Activated T-helper 1 cell treated with anti-CD3 and anti-CD28 coated beads, Interleukin-12 subunit alpha, Interleukin-12 subunit beta, Interleukin-2, Interleukin-4 antibody, amounts not matched to agents 30 ng/mL and 10 ng/mL and 1 ng/mL, durations not matched to agents 14 hours and 24 hours and 36 hours (primary cell): Measurements from ENCODE around the gene ULK4. TPM values are rescaled to one million over a fixed set of nuclear protein-coding genes. Genes with fewer than 3 reads are reported as not detected.
"Not testable (repeated sequence)": the region's sequence is repeated elsewhere in the genome, so short reads cannot be mapped to it uniquely, and the experiment has no call there.

Source experiments
- DNase-seq: peaks from one replicate; pipeline ENCODE4 v3.0.0; 2021; ENCODE audit warnings: low spot score
- H3K27ac Mint-ChIP-seq: one replicate; pipeline ENCODE4 v1.8.0; 2021; ENCODE audit warnings: mild to moderate bottlenecking, mixed read lengths
- H3K27me3 Mint-ChIP-seq: one replicate; pipeline ENCODE4 v1.8.0; 2022; ENCODE audit warnings: mild to moderate bottlenecking, moderate library complexity, mixed read lengths; ENCODE audit not compliant: insufficient read depth
- H3K36me3 Mint-ChIP-seq: one replicate; pipeline ENCODE4 v1.8.0; 2021; ENCODE audit warnings: low read depth, mixed read lengths
- H3K4me1 Mint-ChIP-seq: one replicate; pipeline ENCODE4 v1.8.0; 2021; ENCODE audit warnings: low read depth, mixed read lengths
- H3K4me3 Mint-ChIP-seq: one replicate; pipeline ENCODE4 v1.8.0; 2021; ENCODE audit warnings: mild to moderate bottlenecking, moderate library complexity, mixed read lengths
- H3K9me3 Mint-ChIP-seq: one replicate; pipeline ENCODE4 v1.8.0; 2021; ENCODE audit warnings: mixed read lengths
- intact Hi-C: fragments of 100-400 bp; cut with micrococcal nuclease; formaldehyde crosslinking; loops from one replicate; pipeline ENCODE4 v1.15.1; 2024
- total RNA-seq: library from RNA; stranded (reverse); gene quantifications from 2 replicates; pipeline ENCODE4 v1.2.3, GENCODE V29; 2022

The ULK4 gene
- total RNA-seq, 1 donor from 2014 or later: 7.3 TPM

- Mint-ChIP-seq H3K27ac (no peak overlapping the region), H3K36me3 (no peaks in the 10 kb centered on the region), H3K4me3 (no peak overlapping the region), H3K9me3 (peaks cover 10% of the 10 kb centered on the region), H3K27me3 (no peaks in the 10 kb centered on the region), H3K4me1 (no peaks in the 10 kb centered on the region)
- no peak for DNase-seq
- intact Hi-C loops: no loop called here
Observed at GRCh38 chr3:41482134-41482533, 479.8 kb downstream of the ULK4 start.

GRCh38 chr3:41478278-41478677 is 483.6 kb downstream of the ULK4 start:
- no peak overlapping the region for H3K27ac Mint-ChIP-seq
- H3K27me3 Mint-ChIP-seq: no peaks in the 10 kb centered on the region
- no peaks in the 10 kb centered on the region for H3K4me1 Mint-ChIP-seq
- intact Hi-C loops: no loop called here
- H3K9me3 Mint-ChIP-seq: peaks cover 17% of the 10 kb centered on the region
- no peaks in the 10 kb centered on the region for H3K36me3 Mint-ChIP-seq
- H3K4me3 Mint-ChIP-seq: no peak overlapping the region
- DNase-seq: no peak

- no peak for DNase-seq
- Mint-ChIP-seq H3K9me3 (peaks cover 22% of the 10 kb centered on the region), H3K36me3 (no peaks in the 10 kb centered on the region), H3K27ac (no peak overlapping the region), H3K27me3 (no peaks in the 10 kb centered on the region), H3K4me1 (no peaks in the 10 kb centered on the region), H3K4me3 (no peak overlapping the region)
- intact Hi-C loops: no loop called here
Observed at GRCh38 chr3:41477399-41478014, 484.4 kb downstream of the ULK4 start.

- intact Hi-C loops: no loop called here
- DNase-seq: no peak
- H3K27ac Mint-ChIP-seq: no peak overlapping the region
- H3K36me3 Mint-ChIP-seq: no peaks in the 10 kb centered on the region
- H3K27me3 Mint-ChIP-seq: no peaks in the 10 kb centered on the region
- peaks cover 5% of the 10 kb centered on the region for H3K4me1 Mint-ChIP-seq
- no peak overlapping the region for H3K4me3 Mint-ChIP-seq
- peaks cover 35% of the 10 kb centered on the region for H3K9me3 Mint-ChIP-seq
Observed at GRCh38 chr3:41469083-41469482, 492.8 kb downstream of the ULK4 start.

GRCh38 chr3:41467481-41467880 is 494.4 kb downstream of the ULK4 start:
- Mint-ChIP-seq H3K27me3 (no peaks in the 10 kb centered on the region), H3K27ac (no peak overlapping the region), H3K9me3 (peaks cover 27% of the 10 kb centered on the region), H3K4me3 (no peak overlapping the region), H3K36me3 (no peaks in the 10 kb centered on the region), H3K4me1 (peaks cover 5% of the 10 kb centered on the region)
- no peak for DNase-seq
- intact Hi-C loops: no loop called here

- no peak overlapping the region for H3K4me3 Mint-ChIP-seq
- no peak overlapping the region for H3K27ac Mint-ChIP-seq
- intact Hi-C loops: no loop called here
- H3K4me1 Mint-ChIP-seq: no peaks in the 10 kb centered on the region
- peaks cover 7% of the 10 kb centered on the region for H3K9me3 Mint-ChIP-seq
- DNase-seq: no peak
- no peaks in the 10 kb centered on the region for H3K36me3 Mint-ChIP-seq
- no peaks in the 10 kb centered on the region for H3K27me3 Mint-ChIP-seq
Observed at GRCh38 chr3:41464858-41465257, 497.0 kb downstream of the ULK4 start.

- Mint-ChIP-seq H3K27ac (no peak overlapping the region), H3K9me3 (peaks cover 3% of the 10 kb centered on the region), H3K4me1 (no peaks in the 10 kb centered on the region), H3K36me3 (no peaks in the 10 kb centered on the region), H3K4me3 (no peak overlapping the region), H3K27me3 (no peaks in the 10 kb centered on the region)
- intact Hi-C loops: no loop called here
- DNase-seq: no peak
Observed at GRCh38 chr3:41464401-41464800, 497.5 kb downstream of the ULK4 start.

- no peak overlapping the region for H3K27ac Mint-ChIP-seq
- no peak overlapping the region for H3K4me3 Mint-ChIP-seq
- intact Hi-C loops: no loop called here
- H3K4me1 Mint-ChIP-seq: no peaks in the 10 kb centered on the region
- H3K36me3 Mint-ChIP-seq: no peaks in the 10 kb centered on the region
- H3K27me3 Mint-ChIP-seq: no peaks in the 10 kb centered on the region
- no peaks in the 10 kb centered on the region for H3K9me3 Mint-ChIP-seq
- DNase-seq: no peak
Observed at GRCh38 chr3:41462103-41462691, 499.7 kb downstream of the ULK4 start.

- no peaks in the 10 kb centered on the region for H3K9me3 Mint-ChIP-seq
Observed at GRCh38 chr3:41460736-41461135, 501.2 kb downstream of the ULK4 start.

GRCh38 chr3:41457176-41457575 is 504.7 kb downstream of the ULK4 start:
- Mint-ChIP-seq H3K4me1 (no peaks in the 10 kb centered on the region), H3K27me3 (no peaks in the 10 kb centered on the region), H3K27ac (no peak overlapping the region), H3K9me3 (peaks cover 5% of the 10 kb centered on the region), H3K4me3 (no peak overlapping the region), H3K36me3 (no peaks in the 10 kb centered on the region)
- intact Hi-C loops: no loop called here
- no peak for DNase-seq

More at GRCh38 chr3:41460736-41461135, 501.2 kb downstream of the ULK4 start:
- DNase-seq: no peak
- intact Hi-C loops: no loop called here
- Mint-ChIP-seq H3K4me3 (no peak overlapping the region), H3K4me1 (no peaks in the 10 kb centered on the region), H3K36me3 (no peaks in the 10 kb centered on the region), H3K27ac (no peak overlapping the region), H3K27me3 (no peaks in the 10 kb centered on the region)

- no peak overlapping the region for H3K4me3 Mint-ChIP-seq
- DNase-seq: no peak
- H3K27me3 Mint-ChIP-seq: no peaks in the 10 kb centered on the region
- peaks cover 5% of the 10 kb centered on the region for H3K9me3 Mint-ChIP-seq
- no peaks in the 10 kb centered on the region for H3K4me1 Mint-ChIP-seq
- no peak overlapping the region for H3K27ac Mint-ChIP-seq
- intact Hi-C loops: no loop called here
- no peaks in the 10 kb centered on the region for H3K36me3 Mint-ChIP-seq
Observed at GRCh38 chr3:41456162-41456561, 505.7 kb downstream of the ULK4 start.

- H3K9me3 Mint-ChIP-seq, H3K27ac Mint-ChIP-seq, intact Hi-C loops, H3K4me3 Mint-ChIP-seq, H3K36me3 Mint-ChIP-seq, H3K27me3 Mint-ChIP-seq, DNase-seq, H3K4me1 Mint-ChIP-seq: not testable (repeated sequence)
Observed at GRCh38 chr3:41453618-41454017, 508.3 kb downstream of the ULK4 start.

GRCh38 chr3:41450416-41451231 is 511.3 kb downstream of the ULK4 start:
- no peaks in the 10 kb centered on the region for H3K4me1 Mint-ChIP-seq
- no peaks in the 10 kb centered on the region for H3K36me3 Mint-ChIP-seq
- no peak overlapping the region for H3K4me3 Mint-ChIP-seq
- peaks cover 9% of the 10 kb centered on the region for H3K9me3 Mint-ChIP-seq
- intact Hi-C loops: no loop called here
- DNase-seq: no peak
- H3K27me3 Mint-ChIP-seq: no peaks in the 10 kb centered on the region
- H3K27ac Mint-ChIP-seq: no peak overlapping the region
